Testis (tissue), 2 donors: Measurements from ENCODE around the gene THRB.

Source experiments
- POLR2A ChIP-seq: fragments of 450-650 bp; IDR thresholded peaks from one replicate; pipeline ENCODE4 v1.6.1; 2017; ENCODE audit warnings: antibody characterized with exemption, mild to moderate bottlenecking, moderate library complexity
- TF ChIP-seq, protein P1 (sequence below), 3 experiments: fragments of 450-650 bp in 2 of 3; fragments of 200-600 bp in 1 of 3; sonication (generic) in 1 of 3; IDR thresholded peaks; one replicate each; pipeline ENCODE4 v1.5.1; 2016 to 2019; ENCODE audit warnings: antibody characterized with exemption in 3 of 3, mild to moderate bottlenecking in 2 of 3, moderate library complexity in 1 of 3

DNA sequence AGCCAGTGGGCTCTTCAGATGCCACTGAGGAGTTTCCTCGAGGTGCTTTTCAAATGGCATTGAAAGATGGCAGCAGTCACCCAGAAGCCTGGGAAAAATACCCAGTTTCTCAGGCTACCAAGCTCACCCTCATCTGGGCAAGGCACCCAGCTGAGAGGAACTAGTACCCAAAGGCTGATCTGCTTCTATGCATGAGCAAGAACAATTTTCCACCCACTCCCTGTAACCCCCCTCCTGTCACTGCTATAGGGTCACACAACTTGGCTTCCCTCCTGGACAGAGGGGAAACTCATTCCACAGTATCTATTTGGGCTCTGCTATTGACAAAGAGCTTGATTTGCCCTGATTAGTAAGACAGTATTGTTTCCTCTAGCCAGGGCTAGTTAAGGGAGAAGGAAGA, 31.9 kb downstream of the THRB start:
- TF ChIP-seq, protein P1, sequence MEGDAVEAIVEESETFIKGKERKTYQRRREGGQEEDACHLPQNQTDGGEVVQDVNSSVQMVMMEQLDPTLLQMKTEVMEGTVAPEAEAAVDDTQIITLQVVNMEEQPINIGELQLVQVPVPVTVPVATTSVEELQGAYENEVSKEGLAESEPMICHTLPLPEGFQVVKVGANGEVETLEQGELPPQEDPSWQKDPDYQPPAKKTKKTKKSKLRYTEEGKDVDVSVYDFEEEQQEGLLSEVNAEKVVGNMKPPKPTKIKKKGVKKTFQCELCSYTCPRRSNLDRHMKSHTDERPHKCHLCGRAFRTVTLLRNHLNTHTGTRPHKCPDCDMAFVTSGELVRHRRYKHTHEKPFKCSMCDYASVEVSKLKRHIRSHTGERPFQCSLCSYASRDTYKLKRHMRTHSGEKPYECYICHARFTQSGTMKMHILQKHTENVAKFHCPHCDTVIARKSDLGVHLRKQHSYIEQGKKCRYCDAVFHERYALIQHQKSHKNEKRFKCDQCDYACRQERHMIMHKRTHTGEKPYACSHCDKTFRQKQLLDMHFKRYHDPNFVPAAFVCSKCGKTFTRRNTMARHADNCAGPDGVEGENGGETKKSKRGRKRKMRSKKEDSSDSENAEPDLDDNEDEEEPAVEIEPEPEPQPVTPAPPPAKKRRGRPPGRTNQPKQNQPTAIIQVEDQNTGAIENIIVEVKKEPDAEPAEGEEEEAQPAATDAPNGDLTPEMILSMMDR (IDR thresholded peaks at IDR 0.05) = no peak
- TF ChIP-seq POLR2A = no peak
